Inferior parietal cortex (tissue), 1 donor: ENCODE results near the gene NECTIN2.
"Not testable (repeated sequence)": the region's sequence is repeated elsewhere in the genome, so short reads cannot be mapped to it uniquely, and the experiment has no call there.

Experiments used
- DNase-seq: peaks from one replicate; pipeline ENCODE4 v3.0.0-alpha.2; 2016; ENCODE audit errors: extremely low spot score

NECTIN2 gene

GRCh38 chr19:44884566-44884965 lies 38.5 kb downstream of the NECTIN2 start:
- DNase-seq = no peak

- no peak for DNase-seq
Measured at GRCh38 chr19:44886141-44886540, 40.0 kb downstream of the NECTIN2 start.

- DNase-seq = no peak
Measured at GRCh38 chr19:44887648-44888047, 41.6 kb downstream of the NECTIN2 start.

DNA sequence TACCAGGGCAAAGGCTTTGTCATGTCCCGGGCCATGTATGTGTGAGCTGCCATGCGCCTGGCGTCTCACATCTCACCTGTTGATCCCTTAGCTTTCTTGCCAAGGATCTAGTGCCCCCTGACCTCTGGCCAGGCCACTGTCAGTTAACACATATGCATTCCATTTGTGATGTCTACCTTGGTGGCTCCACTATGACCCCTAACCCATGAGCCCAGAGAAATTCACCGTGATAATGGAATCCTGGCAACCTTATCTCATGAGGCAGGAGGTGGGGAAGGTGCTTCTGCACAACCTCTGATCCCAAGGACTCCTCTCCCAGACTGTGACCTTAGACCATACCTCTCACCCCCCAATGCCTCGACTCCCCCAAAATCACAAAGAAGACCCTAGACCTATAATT lies 42.2 kb downstream of the NECTIN2 start:
- DNase-seq = not testable (repeated sequence)

GRCh38 chr19:44889830-44890365 lies 43.8 kb downstream of the NECTIN2 start:
- DNase-seq = no peak

- peak; percentile 100 for DNase-seq
Measured at GRCh38 chr19:44890366-44891015, 44.4 kb downstream of the NECTIN2 start.

GRCh38 chr19:44891016-44891882 lies 45.2 kb downstream of the NECTIN2 start, which contains the start of gene TOMM40:
TOMM40 (plus strand) TSS chr19:44891254; CDS start chr19:44891416, 162 bp downstream.
- DNase-seq = no peak

GRCh38 chr19:44892932-44893331 lies 46.8 kb downstream of the NECTIN2 start:
- no peak for DNase-seq

DNA sequence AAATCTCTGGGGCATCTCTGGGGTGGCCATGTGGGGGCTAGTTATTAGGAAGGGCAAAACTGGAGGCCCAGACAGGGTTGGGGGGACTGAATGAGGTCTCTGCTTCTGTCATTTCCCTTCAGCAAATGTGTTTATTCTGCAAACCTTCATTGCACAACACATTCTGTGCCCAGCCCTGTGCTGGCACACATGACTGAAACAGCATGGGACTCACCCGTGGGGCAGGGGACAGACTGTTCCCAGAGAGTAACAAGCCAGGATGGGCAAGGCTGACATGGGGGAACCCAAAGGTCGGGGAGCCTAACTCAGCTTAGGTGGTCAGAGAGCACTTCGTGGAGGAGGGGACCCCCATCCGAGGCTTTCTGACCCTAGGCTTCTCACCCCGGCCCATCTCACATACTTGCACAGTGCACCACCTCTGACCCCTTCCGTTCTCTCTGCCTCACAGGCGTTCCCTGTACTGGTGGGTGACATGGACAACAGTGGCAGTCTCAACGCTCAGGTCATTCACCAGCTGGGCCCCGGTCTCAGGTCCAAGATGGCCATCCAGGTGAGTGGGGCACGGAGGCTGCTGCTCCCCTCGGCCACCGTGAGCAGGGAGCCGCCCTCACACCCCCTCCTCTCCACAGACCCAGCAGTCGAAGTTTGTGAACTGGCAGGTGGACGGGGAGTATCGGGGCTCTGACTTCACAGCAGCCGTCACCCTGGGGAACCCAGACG lies 47.4 kb downstream of the NECTIN2 start:
- no peak for DNase-seq

DNA sequence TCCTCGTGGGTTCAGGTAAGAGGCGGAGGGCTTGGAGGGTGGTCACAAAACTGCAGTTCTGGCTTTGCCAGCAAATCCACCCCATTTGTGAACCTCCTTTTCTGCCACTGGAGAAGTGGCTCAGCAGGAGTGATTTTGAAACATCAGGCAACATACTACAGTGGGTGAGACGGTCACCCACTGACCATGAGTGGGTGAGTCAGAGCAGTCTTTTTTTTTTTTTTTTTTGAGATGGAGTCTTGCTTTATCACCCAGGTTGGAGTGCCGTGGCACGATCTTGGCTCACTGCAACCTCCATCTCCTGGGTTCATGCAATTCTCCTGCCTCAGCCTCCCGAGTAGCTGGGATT lies 47.9 kb downstream of the NECTIN2 start:
- DNase-seq = no peak

- no peak for DNase-seq
Measured at GRCh38 chr19:44894946-44895345, 48.8 kb downstream of the NECTIN2 start.

DNA sequence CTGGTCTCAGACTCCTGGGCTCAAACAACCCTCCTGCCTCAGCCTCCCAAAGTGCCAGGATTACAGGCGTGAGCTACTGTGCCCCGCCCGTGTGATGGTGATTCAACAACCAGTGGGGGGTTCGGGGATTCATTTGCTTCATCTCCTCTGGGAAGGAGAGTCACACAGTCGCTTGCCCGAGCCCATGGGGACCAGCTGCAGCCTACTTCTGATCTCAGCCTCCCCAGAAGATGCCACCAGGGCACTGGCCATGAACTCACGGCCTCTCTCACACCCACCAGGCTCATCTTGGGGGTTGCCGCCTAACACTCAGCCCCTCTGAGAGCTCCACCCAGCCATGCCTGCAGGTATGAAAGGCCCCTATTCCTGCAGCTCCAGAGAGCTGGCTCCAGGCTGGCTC lies 51.7 kb downstream of the NECTIN2 start:
- DNase-seq = no peak

DNA sequence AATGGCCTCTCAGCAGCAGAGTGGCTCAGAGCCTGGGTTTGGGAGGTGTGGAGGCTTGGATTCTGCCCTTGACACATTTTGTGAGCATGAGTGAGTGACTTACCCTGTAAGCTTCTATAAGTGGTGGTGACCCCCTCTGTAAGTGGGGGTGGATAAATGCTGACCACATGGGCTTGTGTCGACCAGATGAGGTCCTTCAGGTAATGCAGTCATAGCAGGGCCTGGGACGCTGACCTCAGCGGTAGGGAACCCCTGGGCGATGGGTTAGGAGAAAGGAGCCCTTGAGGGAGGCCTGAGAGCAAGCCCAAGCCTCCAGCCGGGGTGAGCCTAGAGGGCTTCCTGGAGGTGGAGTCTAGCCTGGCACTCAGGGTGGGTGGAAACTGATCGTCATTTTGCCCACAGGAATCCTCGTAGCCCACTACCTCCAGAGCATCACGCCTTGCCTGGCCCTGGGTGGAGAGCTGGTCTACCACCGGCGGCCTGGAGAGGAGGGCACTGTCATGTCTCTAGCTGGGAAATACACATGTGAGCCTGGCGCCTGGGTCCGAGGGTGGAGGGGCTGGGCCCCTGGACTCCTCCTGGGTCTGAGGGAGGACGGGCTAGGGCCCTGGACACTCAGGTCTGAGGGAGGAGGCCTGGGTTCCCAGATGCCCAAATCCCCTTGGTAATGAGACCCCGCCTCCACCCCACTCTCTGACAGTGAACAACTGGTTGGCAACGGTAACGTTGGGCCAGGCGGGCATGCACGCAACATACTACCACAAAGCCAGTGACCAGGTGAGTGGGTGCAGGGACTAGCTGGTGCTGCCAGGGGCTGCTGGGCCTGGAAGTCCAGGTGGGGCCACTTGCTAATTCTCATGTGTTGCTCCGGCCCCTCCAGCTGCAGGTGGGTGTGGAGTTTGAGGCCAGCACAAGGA lies 54.5 kb downstream of the NECTIN2 start:
- DNase-seq = no peak

DNA sequence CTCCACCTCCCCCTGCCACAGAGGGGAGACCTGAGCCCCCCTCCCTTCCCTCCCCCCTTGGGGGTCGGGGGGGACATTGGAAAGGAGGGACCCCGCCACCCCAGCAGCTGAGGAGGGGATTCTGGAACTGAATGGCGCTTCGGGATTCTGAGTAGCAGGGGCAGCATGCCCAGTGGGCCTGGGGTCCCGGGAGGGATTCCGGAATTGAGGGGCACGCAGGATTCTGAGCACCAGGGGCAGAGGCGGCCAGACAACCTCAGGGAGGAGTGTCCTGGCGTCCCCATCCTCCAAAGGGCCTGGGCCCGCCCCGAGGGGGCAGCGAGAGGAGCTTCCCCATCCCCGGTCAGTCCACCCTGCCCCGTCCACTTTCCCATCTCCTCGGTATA lies 57.1 kb downstream of the NECTIN2 start:
- DNase-seq = no peak

- DNase-seq = peak; percentile 75
Measured at GRCh38 chr19:44903602-44904425, 57.7 kb downstream of the NECTIN2 start.

DNA sequence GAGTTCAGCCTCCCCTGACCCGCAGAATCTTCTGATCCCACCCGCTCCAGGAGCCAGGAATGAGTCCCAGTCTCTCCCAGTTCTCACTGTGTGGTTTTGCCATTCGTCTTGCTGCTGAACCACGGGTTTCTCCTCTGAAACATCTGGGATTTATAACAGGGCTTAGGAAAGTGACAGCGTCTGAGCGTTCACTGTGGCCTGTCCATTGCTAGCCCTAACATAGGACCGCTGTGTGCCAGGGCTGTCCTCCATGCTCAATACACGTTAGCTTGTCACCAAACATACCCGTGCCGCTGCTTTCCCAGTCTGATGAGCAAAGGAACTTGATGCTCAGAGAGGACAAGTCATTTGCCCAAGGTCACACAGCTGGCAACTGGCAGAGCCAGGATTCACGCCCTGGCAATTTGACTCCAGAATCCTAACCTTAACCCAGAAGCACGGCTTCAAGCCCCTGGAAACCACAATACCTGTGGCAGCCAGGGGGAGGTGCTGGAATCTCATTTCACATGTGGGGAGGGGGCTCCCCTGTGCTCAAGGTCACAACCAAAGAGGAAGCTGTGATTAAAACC lies 58.4 kb downstream of the NECTIN2 start:
- no peak for DNase-seq

DNA sequence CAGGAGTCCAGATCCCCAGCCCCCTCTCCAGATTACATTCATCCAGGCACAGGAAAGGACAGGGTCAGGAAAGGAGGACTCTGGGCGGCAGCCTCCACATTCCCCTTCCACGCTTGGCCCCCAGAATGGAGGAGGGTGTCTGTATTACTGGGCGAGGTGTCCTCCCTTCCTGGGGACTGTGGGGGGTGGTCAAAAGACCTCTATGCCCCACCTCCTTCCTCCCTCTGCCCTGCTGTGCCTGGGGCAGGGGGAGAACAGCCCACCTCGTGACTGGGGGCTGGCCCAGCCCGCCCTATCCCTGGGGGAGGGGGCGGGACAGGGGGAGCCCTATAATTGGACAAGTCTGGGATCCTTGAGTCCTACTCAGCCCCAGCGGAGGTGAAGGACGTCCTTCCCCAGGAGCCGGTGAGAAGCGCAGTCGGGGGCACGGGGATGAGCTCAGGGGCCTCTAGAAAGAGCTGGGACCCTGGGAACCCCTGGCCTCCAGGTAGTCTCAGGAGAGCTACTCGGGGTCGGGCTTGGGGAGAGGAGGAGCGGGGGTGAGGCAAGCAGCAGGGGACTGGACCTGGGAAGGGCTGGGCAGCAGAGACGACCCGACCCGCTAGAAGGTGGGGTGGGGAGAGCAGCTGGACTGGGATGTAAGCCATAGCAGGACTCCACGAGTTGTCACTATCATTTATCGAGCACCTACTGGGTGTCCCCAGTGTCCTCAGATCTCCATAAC lies 59.5 kb downstream of the NECTIN2 start, which contains the start of gene APOE:
Gene APOE (plus strand): TSS at position 360 of the 724 bp plus-strand sequence. CDS start 829 bp downstream, outside the sequence.
- no peak for DNase-seq

GRCh38 chr19:44907613-44908012 lies 61.5 kb downstream of the NECTIN2 start:
- DNase-seq = no peak
